Measurements from ENCODE around the gene IPO4. TPM values are rescaled to one million over a fixed set of nuclear protein-coding genes. Genes with fewer than 3 reads are reported as not detected.

The IPO4 gene
- total RNA-seq, 1 donor from 2014 or later, result 80.3 TPM

GRCh38 chr14:24177041-24177825 lies 11.4 kb downstream of the IPO4 start:
- CTCF ChIA-PET, result no interaction called here
- ATAC-seq (ENCODE audit: low read depth) (no peak), DNase-seq (no peak)
- Mint-ChIP-seq H3K9me3 (no peaks in the 10 kb centered on the region), H3K27me3 (no peaks in the 10 kb centered on the region), H3K4me3 (no peak overlapping the region), H3K4me1 (peaks cover 15% of the 10 kb centered on the region), H3K36me3 (ENCODE audit: low read depth) (peaks cover 55% of the 10 kb centered on the region), H3K27ac (no peak overlapping the region)
- POLR2A ChIA-PET, result interaction anchor here (1.7 kb wide), 1 partner anchor 16 kb away, joined by 6 read pairs; the partner anchor contains the start of gene IRF9
- TF ChIP-seq, protein P1, sequence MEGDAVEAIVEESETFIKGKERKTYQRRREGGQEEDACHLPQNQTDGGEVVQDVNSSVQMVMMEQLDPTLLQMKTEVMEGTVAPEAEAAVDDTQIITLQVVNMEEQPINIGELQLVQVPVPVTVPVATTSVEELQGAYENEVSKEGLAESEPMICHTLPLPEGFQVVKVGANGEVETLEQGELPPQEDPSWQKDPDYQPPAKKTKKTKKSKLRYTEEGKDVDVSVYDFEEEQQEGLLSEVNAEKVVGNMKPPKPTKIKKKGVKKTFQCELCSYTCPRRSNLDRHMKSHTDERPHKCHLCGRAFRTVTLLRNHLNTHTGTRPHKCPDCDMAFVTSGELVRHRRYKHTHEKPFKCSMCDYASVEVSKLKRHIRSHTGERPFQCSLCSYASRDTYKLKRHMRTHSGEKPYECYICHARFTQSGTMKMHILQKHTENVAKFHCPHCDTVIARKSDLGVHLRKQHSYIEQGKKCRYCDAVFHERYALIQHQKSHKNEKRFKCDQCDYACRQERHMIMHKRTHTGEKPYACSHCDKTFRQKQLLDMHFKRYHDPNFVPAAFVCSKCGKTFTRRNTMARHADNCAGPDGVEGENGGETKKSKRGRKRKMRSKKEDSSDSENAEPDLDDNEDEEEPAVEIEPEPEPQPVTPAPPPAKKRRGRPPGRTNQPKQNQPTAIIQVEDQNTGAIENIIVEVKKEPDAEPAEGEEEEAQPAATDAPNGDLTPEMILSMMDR (IDR thresholded peaks at IDR 0.05), result no peak
- intact Hi-C loops (cut with micrococcal nuclease), result no loop called here

DNA sequence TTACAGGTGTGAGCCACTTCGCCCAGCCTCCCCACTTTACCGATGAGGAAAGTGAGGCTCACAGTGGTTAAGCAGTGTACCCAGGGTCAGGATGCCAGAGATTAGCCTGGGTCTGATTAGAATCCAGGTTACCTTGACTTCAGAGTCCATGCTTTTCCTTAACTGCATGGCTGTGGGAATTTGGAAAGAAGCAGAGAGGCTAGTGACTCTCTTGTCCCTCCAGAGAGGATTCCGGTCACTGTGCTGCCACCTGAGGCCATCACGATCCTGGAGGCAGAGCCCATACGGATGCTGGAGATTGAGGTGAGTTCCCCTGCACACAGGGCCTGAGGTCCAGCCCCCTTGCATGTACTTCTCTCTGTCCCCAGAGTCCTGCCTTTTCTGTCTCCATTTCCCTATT lies 12.0 kb downstream of the IPO4 start:
- ATAC-seq (ENCODE audit: low read depth) (no peak), DNase-seq (no peak)
- Mint-ChIP-seq H3K27me3 (no peaks in the 10 kb centered on the region), H3K9me3 (no peaks in the 10 kb centered on the region), H3K4me1 (peaks cover 20% of the 10 kb centered on the region), H3K27ac (no peak overlapping the region), H3K4me3 (no peak overlapping the region), H3K36me3 (ENCODE audit: low read depth) (peaks cover 49% of the 10 kb centered on the region)
- POLR2A ChIA-PET, result interaction anchor here (1.7 kb wide), 1 partner anchor 15 kb away, joined by 6 read pairs; the partner anchor contains the start of gene IRF9
- TF ChIP-seq, protein P1 (IDR thresholded peaks at IDR 0.05), result no peak
- intact Hi-C loops (cut with micrococcal nuclease), result no loop called here
- CTCF ChIA-PET, result no interaction called here

DNA sequence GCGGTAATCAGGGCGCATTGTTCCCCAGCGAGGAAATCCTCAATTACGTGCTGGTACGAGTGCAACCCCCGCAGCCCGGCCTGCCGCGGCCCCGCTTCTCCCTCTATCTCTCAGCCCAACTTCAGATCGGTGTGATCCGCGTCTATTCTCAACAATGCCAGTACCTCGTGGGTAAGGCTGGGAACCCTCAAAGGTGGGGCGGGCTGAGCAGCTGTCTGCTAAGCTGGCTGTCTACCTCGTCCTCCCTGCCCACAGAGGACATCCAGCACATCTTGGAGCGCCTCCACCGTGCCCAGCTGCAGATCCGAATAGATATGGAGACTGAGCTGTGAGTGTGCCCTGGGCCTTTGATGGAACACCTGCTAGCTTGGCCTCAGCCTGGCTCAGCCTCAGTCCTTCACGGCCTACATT lies 15.7 kb downstream of the IPO4 start:
- Mint-ChIP-seq H3K4me1 (peaks cover 25% of the 10 kb centered on the region), H3K27me3 (no peaks in the 10 kb centered on the region), H3K9me3 (no peaks in the 10 kb centered on the region), H3K36me3 (ENCODE audit: low read depth) (peaks cover 32% of the 10 kb centered on the region), H3K27ac (no peak overlapping the region), H3K4me3 (peak overlapping the region; percentile 60)
- POLR2A ChIA-PET, result interaction anchor here (0.9 to 2.4 kb wide), 4 partner anchors 12 to 30 kb away, joined by 3 to 5 read pairs (median 4); partner anchors contain the start of genes IPO4, IRF9 and PSME2
- intact Hi-C loops (cut with micrococcal nuclease), result loop anchor here (1.0 kb wide), 1 partner anchor 15 kb away; the partner anchor contains the start of gene IPO4
- ATAC-seq (ENCODE audit: low read depth) (no peak), DNase-seq (no peak)
- TF ChIP-seq, protein P1 (IDR thresholded peaks at IDR 0.05), result no peak
- CTCF ChIA-PET, result no interaction called here

DNA sequence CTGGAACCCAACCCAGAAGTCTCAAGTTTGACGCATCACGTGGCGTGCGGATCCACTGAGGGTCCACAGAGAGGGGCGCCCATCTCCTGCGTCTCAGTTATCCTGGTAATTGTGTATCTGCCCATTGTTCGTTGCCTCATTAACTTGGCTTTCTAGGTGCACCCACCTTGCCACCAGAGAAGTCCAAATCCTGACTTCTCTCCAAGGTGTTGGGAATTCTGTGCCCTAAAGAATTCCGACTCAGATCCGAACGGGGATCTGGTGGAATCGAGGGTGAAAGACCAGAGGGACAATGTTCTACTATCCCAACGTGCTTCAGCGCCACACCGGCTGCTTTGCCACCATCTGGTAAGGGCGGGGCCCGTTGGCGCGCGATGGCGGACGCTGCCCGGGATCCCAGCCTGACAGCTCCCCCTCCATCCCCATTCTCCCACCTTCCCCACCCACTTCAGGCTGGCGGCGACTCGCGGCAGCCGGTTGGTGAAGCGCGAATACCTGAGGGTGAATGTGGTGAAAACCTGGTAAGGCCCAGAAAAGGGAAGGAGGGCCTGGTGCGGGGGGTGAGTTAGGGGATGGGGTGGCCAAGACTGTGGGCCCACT lies 16.3 kb downstream of the IPO4 start:
- H3K36me3 Mint-ChIP-seq (ENCODE audit: low read depth), result peaks cover 31% of the 10 kb centered on the region
- TF ChIP-seq, protein P1 (IDR thresholded peaks at IDR 0.05), result no peak
- POLR2A ChIA-PET, result interaction anchor here (0.6 to 4.2 kb wide), 11 partner anchors 11 to 70 kb away, joined by 3 to 43 read pairs (median 5); partner anchors contain the start of genes EMC9, GMPR2, IPO4 and IRF9
- CTCF ChIA-PET, result interaction anchor here (1.6 kb wide), 1 partner anchor 11 kb away, joined by 5 read pairs; the partner anchor contains the start of gene IRF9
- peak overlapping the region; percentile 90 for H3K4me3 Mint-ChIP-seq
- H3K4me1 Mint-ChIP-seq, result peaks cover 25% of the 10 kb centered on the region
- DNase-seq (no peak), ATAC-seq (ENCODE audit: low read depth) (no peak)
- H3K27ac Mint-ChIP-seq, result peak overlapping the region; percentile 18
- H3K9me3 Mint-ChIP-seq, result no peaks in the 10 kb centered on the region
- no peaks in the 10 kb centered on the region for H3K27me3 Mint-ChIP-seq
- intact Hi-C loops (cut with micrococcal nuclease), result loop anchor here (1.0 kb wide), 1 partner anchor 16 kb away; the partner anchor contains the start of gene IPO4

Data from activated B cell treated with CpG ODN at 0.5 μM for 24 hours (primary cell).